Activated B cell treated with CpG ODN at 0.5 μM for 24 hours (primary cell): ENCODE data around the gene IL32. TPM values are rescaled to one million over a fixed set of nuclear protein-coding genes. Genes with fewer than 3 reads are reported as not detected.

Experiments
- ATAC-seq: fragments of 200-7000 bp; cut with Tn5 transposase; one replicate; pipeline ENCODE4 v1.10.0; 2021; ENCODE audit warnings: low read depth, mild to moderate bottlenecking, moderate library complexity
- CTCF ChIA-PET: fragments of 350-600 bp; sonication (Branson Sonifier 250); formaldehyde crosslinking; loops from one replicate; lab custom pipeline; 2021; ENCODE audit warnings: antibody characterized with exemption; lab: Charles Lee
- POLR2A ChIA-PET: fragments of 350-600 bp; sonication (Branson Sonifier 250); formaldehyde crosslinking; loops from one replicate; lab custom pipeline; 2021; ENCODE audit warnings: antibody characterized with exemption; lab: Charles Lee
- DNase-seq: peaks from one replicate; pipeline ENCODE4 v3.0.0; 2022
- H3K27ac Mint-ChIP-seq: one replicate; pipeline ENCODE4 v1.8.0; 2020; ENCODE audit warnings: mixed read lengths
- H3K27me3 Mint-ChIP-seq: one replicate; pipeline ENCODE4 v1.8.0; 2021; ENCODE audit warnings: mixed read lengths
- H3K36me3 Mint-ChIP-seq: one replicate; pipeline ENCODE4 v1.8.0; 2021; ENCODE audit warnings: low read depth, mixed read lengths
- H3K4me1 Mint-ChIP-seq: one replicate; pipeline ENCODE4 v1.8.0; 2021; ENCODE audit warnings: mixed read lengths
- H3K4me3 Mint-ChIP-seq: one replicate; pipeline ENCODE4 v1.8.0; 2020; ENCODE audit warnings: mild to moderate bottlenecking, mixed read lengths
- H3K9me3 Mint-ChIP-seq: one replicate; pipeline ENCODE4 v1.8.0; 2020; ENCODE audit warnings: mixed read lengths
- CTCF ChIP-seq: fragments of 200-600 bp; IDR thresholded peaks from one replicate; pipeline ENCODE4 v1.8.0; 2022; ENCODE audit warnings: antibody characterized with exemption, mild to moderate bottlenecking
- intact Hi-C: fragments of 100-400 bp; cut with micrococcal nuclease; formaldehyde crosslinking; loops from one replicate; pipeline ENCODE4 v1.15.1; 2024
- total RNA-seq: library from RNA; stranded (reverse); gene quantifications from 2 replicates; pipeline ENCODE4 v1.2.3, GENCODE V29; 2022

The IL32 gene
- total RNA-seq, 1 donor from 2014 or later, result 3.4 TPM

- CTCF ChIA-PET, result no interaction called here
- Mint-ChIP-seq H3K27me3 (peaks cover 10% of the 10 kb centered on the region), H3K36me3 (no peaks in the 10 kb centered on the region), H3K9me3 (no peaks in the 10 kb centered on the region), H3K27ac (no peak overlapping the region), H3K4me1 (peaks cover 5% of the 10 kb centered on the region), H3K4me3 (no peak overlapping the region)
- intact Hi-C loops, result no loop called here
- no peak for TF ChIP-seq CTCF
- ATAC-seq, result no peak
- no peak for DNase-seq
- POLR2A ChIA-PET, result interaction anchor here (0.6 kb wide), 2 partner anchors 62 to 71 kb away, joined by 3 to 12 read pairs; no protein-coding TSS in a partner anchor
These were observed 23.7 kb downstream of the IL32 start for GRCh38 chr16:3088925-3089716.

GRCh38 chr16:3089717-3090592 lies 24.5 kb downstream of the IL32 start:
- H3K27me3 Mint-ChIP-seq, result peaks cover 10% of the 10 kb centered on the region
- no peak overlapping the region for H3K27ac Mint-ChIP-seq
- H3K36me3 Mint-ChIP-seq, result no peaks in the 10 kb centered on the region
- no peak overlapping the region for H3K4me3 Mint-ChIP-seq
- DNase-seq, result no peak
- intact Hi-C loops, result no loop called here
- H3K9me3 Mint-ChIP-seq, result no peaks in the 10 kb centered on the region
- TF ChIP-seq CTCF, result no peak
- POLR2A ChIA-PET, result interaction anchor here (0.6 kb wide), 1 partner anchor 61 kb away, joined by 3 read pairs; no protein-coding TSS in a partner anchor
- CTCF ChIA-PET, result no interaction called here
- H3K4me1 Mint-ChIP-seq, result peaks cover 11% of the 10 kb centered on the region
- ATAC-seq, result no peak

GRCh38 chr16:3091551-3091950 lies 26.1 kb downstream of the IL32 start:
- no peak overlapping the region for H3K4me3 Mint-ChIP-seq
- peaks cover 21% of the 10 kb centered on the region for H3K4me1 Mint-ChIP-seq
- no peaks in the 10 kb centered on the region for H3K36me3 Mint-ChIP-seq
- CTCF ChIA-PET, result interaction anchor here (1.1 to 1.6 kb wide), 2 partner anchors 14 to 74 kb away, joined by 3 read pairs; no protein-coding TSS in a partner anchor
- H3K27me3 Mint-ChIP-seq, result peaks cover 10% of the 10 kb centered on the region
- H3K27ac Mint-ChIP-seq, result no peak overlapping the region
- H3K9me3 Mint-ChIP-seq, result no peaks in the 10 kb centered on the region
- no peak for DNase-seq
- ATAC-seq, result no peak
- POLR2A ChIA-PET, result no interaction called here
- intact Hi-C loops, result no loop called here
- no peak for TF ChIP-seq CTCF

- intact Hi-C loops, result no loop called here
- no peak overlapping the region for H3K4me3 Mint-ChIP-seq
- DNase-seq (no peak), ATAC-seq (no peak)
- H3K27ac Mint-ChIP-seq, result no peak overlapping the region
- POLR2A ChIA-PET, result no interaction called here
- H3K27me3 Mint-ChIP-seq, result peaks cover 9% of the 10 kb centered on the region
- CTCF ChIA-PET, result interaction anchor here (1.0 to 1.6 kb wide), 2 partner anchors 33 to 73 kb away, joined by 3 read pairs; no protein-coding TSS in a partner anchor
- no peaks in the 10 kb centered on the region for H3K9me3 Mint-ChIP-seq
- H3K4me1 Mint-ChIP-seq, result peaks cover 20% of the 10 kb centered on the region
- TF ChIP-seq CTCF, result no peak
- H3K36me3 Mint-ChIP-seq, result no peaks in the 10 kb centered on the region
These were observed 27.1 kb downstream of the IL32 start for GRCh38 chr16:3092501-3092941.
